ENCODE data around the gene PTK6. TPM values are rescaled to one million over a fixed set of nuclear protein-coding genes. Genes with fewer than 3 reads are reported as not detected.
A peak's percentile ranks its signal among the peaks of the same experiment; 100 is the strongest.

The PTK6 gene
- total RNA-seq, 1 donor from 2014 or later = 0.49 TPM

- H3K27ac Mint-ChIP-seq = peak overlapping the region; percentile 72
- peak; percentile 51 for DNase-seq
Measured at GRCh38 chr20:63542696-63543095, 5.5 kb upstream of the PTK6 start.

GRCh38 chr20:63542031-63542559 is 4.9 kb upstream of the PTK6 start:
- H3K9me3 Mint-ChIP-seq = no peaks in the 10 kb centered on the region
- peak overlapping the region; percentile 63 for H3K4me3 Mint-ChIP-seq
- peak overlapping the region; percentile 70 for H3K27ac Mint-ChIP-seq
- ATAC-seq (ENCODE audit: low read depth) = no peak
- POLR2A ChIA-PET = interaction anchor here (0.5 to 1.8 kb wide), 12 partner anchors 10 to 684 kb away, joined by 3 to 13 read pairs (median 4); partner anchors contain the start of genes FNDC11 and HELZ2
- CTCF ChIA-PET = interaction anchor here (1.5 kb wide), 1 partner anchor 323 kb away, joined by 3 read pairs; the partner anchor contains the start of gene TPD52L2
- H3K4me1 Mint-ChIP-seq = peaks cover 50% of the 10 kb centered on the region
- no peak for DNase-seq
- H3K27me3 Mint-ChIP-seq = no peaks in the 10 kb centered on the region
- H3K36me3 Mint-ChIP-seq (ENCODE audit: low read depth) = no peaks in the 10 kb centered on the region
- intact Hi-C loops (cut with micrococcal nuclease) = loop anchor here (1.0 kb wide), 2 partner anchors 10 to 25 kb away; no protein-coding TSS in a partner anchor
- TF ChIP-seq CTCF (IDR thresholded peaks at IDR 0.05) = no peak

More at GRCh38 chr20:63542696-63543095, 5.5 kb upstream of the PTK6 start:
- peak overlapping the region; percentile 53 for H3K4me3 Mint-ChIP-seq
- H3K4me1 Mint-ChIP-seq = peaks cover 48% of the 10 kb centered on the region
- ChIA-PET POLR2A (interaction anchor here (0.5 to 1.8 kb wide), 12 partner anchors 9 to 685 kb away, joined by 3 to 13 read pairs (median 4); partner anchors contain the start of gene FNDC11), CTCF (interaction anchor here (0.9 to 1.5 kb wide), 2 partner anchors 99 to 322 kb away, joined by 3 read pairs; partner anchors contain the start of gene TPD52L2)
- ATAC-seq (ENCODE audit: low read depth) = peak; percentile 37
- no peak for TF ChIP-seq CTCF (IDR thresholded peaks at IDR 0.05)
- H3K9me3 Mint-ChIP-seq = no peaks in the 10 kb centered on the region
- intact Hi-C loops (cut with micrococcal nuclease) = loop anchor here (1.0 kb wide), 2 partner anchors 10 to 25 kb away; no protein-coding TSS in a partner anchor
- H3K27me3 Mint-ChIP-seq = no peaks in the 10 kb centered on the region
- H3K36me3 Mint-ChIP-seq (ENCODE audit: low read depth) = no peaks in the 10 kb centered on the region

- no peaks in the 10 kb centered on the region for H3K27me3 Mint-ChIP-seq
- ChIA-PET POLR2A (interaction anchor here (1.0 to 1.6 kb wide), 3 partner anchors 11 to 91 kb away, joined by 3 to 5 read pairs (median 4); no protein-coding TSS in a partner anchor), CTCF (no interaction called here)
- no peak for TF ChIP-seq CTCF (IDR thresholded peaks at IDR 0.05)
- H3K9me3 Mint-ChIP-seq = no peaks in the 10 kb centered on the region
- H3K4me1 Mint-ChIP-seq = peaks cover 52% of the 10 kb centered on the region
- ATAC-seq (ENCODE audit: low read depth) = no peak
- DNase-seq = no peak
- intact Hi-C loops (cut with micrococcal nuclease) = no loop called here
- H3K4me3 Mint-ChIP-seq = no peak overlapping the region
- no peak overlapping the region for H3K27ac Mint-ChIP-seq
- H3K36me3 Mint-ChIP-seq (ENCODE audit: low read depth) = no peaks in the 10 kb centered on the region
Measured at GRCh38 chr20:63541371-63541770, 4.2 kb upstream of the PTK6 start.

GRCh38 chr20:63540417-63541186 is 3.4 kb upstream of the PTK6 start:
- ATAC-seq (ENCODE audit: low read depth) (no peak), DNase-seq (no peak)
- CTCF ChIA-PET = no interaction called here
- Mint-ChIP-seq H3K9me3 (no peaks in the 10 kb centered on the region), H3K27ac (peak overlapping the region; percentile 30), H3K27me3 (no peaks in the 10 kb centered on the region), H3K4me1 (peaks cover 50% of the 10 kb centered on the region), H3K4me3 (no peak overlapping the region), H3K36me3 (ENCODE audit: low read depth) (no peaks in the 10 kb centered on the region)
- POLR2A ChIA-PET = interaction anchor here (1.6 kb wide), 1 partner anchor 12 kb away, joined by 5 read pairs; no protein-coding TSS in a partner anchor
- intact Hi-C loops (cut with micrococcal nuclease) = no loop called here
- no peak for TF ChIP-seq CTCF (IDR thresholded peaks at IDR 0.05)
